ENCODE results near the gene CATSPERE.

The CATSPERE gene

GRCh38 chr1:244513493-244513892 lies 52.4 kb downstream of the CATSPERE start:
- DNase-seq (ENCODE audit: low spot score), result no peak
- H3K4me3 ChIP-seq (ENCODE audit: severe bottlenecking), result no peak overlapping the region
- no peak for ATAC-seq (ENCODE audit: low read depth)
- H3K4me1 ChIP-seq (ENCODE audit: insufficient read depth, poor library complexity, severe bottlenecking), result no peaks in the 10 kb centered on the region
- no peak for TF ChIP-seq CTCF (IDR thresholded peaks at IDR 0.05; ENCODE audit: poor library complexity, severe bottlenecking)
- H3K9me3 ChIP-seq (ENCODE audit: severe bottlenecking), result no peaks in the 10 kb centered on the region
- H3K36me3 ChIP-seq (ENCODE audit: low read depth), result no peaks in the 10 kb centered on the region
- H3K27ac ChIP-seq (ENCODE audit: poor library complexity, severe bottlenecking), result no peak overlapping the region
- no peaks in the 10 kb centered on the region for H3K27me3 ChIP-seq (ENCODE audit: insufficient read depth, poor library complexity, severe bottlenecking)

- Histone ChIP-seq H3K36me3 (ENCODE audit: low read depth) (no peaks in the 10 kb centered on the region), H3K9me3 (ENCODE audit: severe bottlenecking) (no peaks in the 10 kb centered on the region), H3K27ac (ENCODE audit: poor library complexity, severe bottlenecking) (no peak overlapping the region), H3K27me3 (ENCODE audit: insufficient read depth, poor library complexity, severe bottlenecking) (no peaks in the 10 kb centered on the region), H3K4me3 (ENCODE audit: severe bottlenecking) (no peak overlapping the region), H3K4me1 (ENCODE audit: insufficient read depth, poor library complexity, severe bottlenecking) (no peaks in the 10 kb centered on the region)
- no peak for ATAC-seq (ENCODE audit: low read depth)
- TF ChIP-seq CTCF (IDR thresholded peaks at IDR 0.05; ENCODE audit: poor library complexity, severe bottlenecking), result no peak
- DNase-seq (ENCODE audit: low spot score), result no peak
Observed at GRCh38 chr1:244515680-244516079, 54.6 kb downstream of the CATSPERE start.

GRCh38 chr1:244536316-244536715 lies 75.2 kb downstream of the CATSPERE start:
- DNase-seq (ENCODE audit: low spot score) (no peak), ATAC-seq (ENCODE audit: low read depth) (no peak)
- no peak for TF ChIP-seq CTCF (IDR thresholded peaks at IDR 0.05; ENCODE audit: poor library complexity, severe bottlenecking)
- Histone ChIP-seq H3K9me3 (ENCODE audit: severe bottlenecking) (no peaks in the 10 kb centered on the region), H3K36me3 (ENCODE audit: low read depth) (no peaks in the 10 kb centered on the region), H3K4me1 (ENCODE audit: insufficient read depth, poor library complexity, severe bottlenecking) (no peaks in the 10 kb centered on the region), H3K27me3 (ENCODE audit: insufficient read depth, poor library complexity, severe bottlenecking) (no peaks in the 10 kb centered on the region), H3K4me3 (ENCODE audit: severe bottlenecking) (no peak overlapping the region), H3K27ac (ENCODE audit: poor library complexity, severe bottlenecking) (no peak overlapping the region)

GRCh38 chr1:244545511-244545910 lies 84.4 kb downstream of the CATSPERE start:
- Histone ChIP-seq H3K27me3 (ENCODE audit: insufficient read depth, poor library complexity, severe bottlenecking) (no peaks in the 10 kb centered on the region), H3K9me3 (ENCODE audit: severe bottlenecking) (no peaks in the 10 kb centered on the region), H3K36me3 (ENCODE audit: low read depth) (no peaks in the 10 kb centered on the region), H3K27ac (ENCODE audit: poor library complexity, severe bottlenecking) (no peak overlapping the region), H3K4me1 (ENCODE audit: insufficient read depth, poor library complexity, severe bottlenecking) (no peaks in the 10 kb centered on the region), H3K4me3 (ENCODE audit: severe bottlenecking) (no peak overlapping the region)
- ATAC-seq (ENCODE audit: low read depth) (no peak), DNase-seq (ENCODE audit: low spot score) (no peak)
- TF ChIP-seq CTCF (IDR thresholded peaks at IDR 0.05; ENCODE audit: poor library complexity, severe bottlenecking), result no peak

- H3K4me3 ChIP-seq (ENCODE audit: severe bottlenecking), result no peak overlapping the region
- no peaks in the 10 kb centered on the region for H3K27me3 ChIP-seq (ENCODE audit: insufficient read depth, poor library complexity, severe bottlenecking)
- H3K4me1 ChIP-seq (ENCODE audit: insufficient read depth, poor library complexity, severe bottlenecking), result no peaks in the 10 kb centered on the region
- DNase-seq (ENCODE audit: low spot score), result no peak
- no peaks in the 10 kb centered on the region for H3K9me3 ChIP-seq (ENCODE audit: severe bottlenecking)
- no peak for ATAC-seq (ENCODE audit: low read depth)
- no peaks in the 10 kb centered on the region for H3K36me3 ChIP-seq (ENCODE audit: low read depth)
- no peak for TF ChIP-seq CTCF (IDR thresholded peaks at IDR 0.05; ENCODE audit: poor library complexity, severe bottlenecking)
- no peak overlapping the region for H3K27ac ChIP-seq (ENCODE audit: poor library complexity, severe bottlenecking)
Observed at GRCh38 chr1:244548558-244549115, 87.6 kb downstream of the CATSPERE start.

All from RWPE2 (cell line).